Stimulated activated CD8-positive, alpha-beta memory T cell treated with anti-CD3 and anti-CD28 coated beads, Interleukin-4, amount 100 ng/mL, for 1 hour (primary cell): Measurements from ENCODE around the gene TRIM24.
"Not testable (repeated sequence)": the region's sequence is repeated elsewhere in the genome, so short reads cannot be mapped to it uniquely, and the experiment has no call there.

Source experiments
- DNase-seq, 2 donors: peaks; one replicate each; pipeline ENCODE4 v3.0.0-alpha.2; 2020; ENCODE audit warnings: low read depth in 2 of 2, low spot score in 1 of 2

Gene TRIM24

DNA sequence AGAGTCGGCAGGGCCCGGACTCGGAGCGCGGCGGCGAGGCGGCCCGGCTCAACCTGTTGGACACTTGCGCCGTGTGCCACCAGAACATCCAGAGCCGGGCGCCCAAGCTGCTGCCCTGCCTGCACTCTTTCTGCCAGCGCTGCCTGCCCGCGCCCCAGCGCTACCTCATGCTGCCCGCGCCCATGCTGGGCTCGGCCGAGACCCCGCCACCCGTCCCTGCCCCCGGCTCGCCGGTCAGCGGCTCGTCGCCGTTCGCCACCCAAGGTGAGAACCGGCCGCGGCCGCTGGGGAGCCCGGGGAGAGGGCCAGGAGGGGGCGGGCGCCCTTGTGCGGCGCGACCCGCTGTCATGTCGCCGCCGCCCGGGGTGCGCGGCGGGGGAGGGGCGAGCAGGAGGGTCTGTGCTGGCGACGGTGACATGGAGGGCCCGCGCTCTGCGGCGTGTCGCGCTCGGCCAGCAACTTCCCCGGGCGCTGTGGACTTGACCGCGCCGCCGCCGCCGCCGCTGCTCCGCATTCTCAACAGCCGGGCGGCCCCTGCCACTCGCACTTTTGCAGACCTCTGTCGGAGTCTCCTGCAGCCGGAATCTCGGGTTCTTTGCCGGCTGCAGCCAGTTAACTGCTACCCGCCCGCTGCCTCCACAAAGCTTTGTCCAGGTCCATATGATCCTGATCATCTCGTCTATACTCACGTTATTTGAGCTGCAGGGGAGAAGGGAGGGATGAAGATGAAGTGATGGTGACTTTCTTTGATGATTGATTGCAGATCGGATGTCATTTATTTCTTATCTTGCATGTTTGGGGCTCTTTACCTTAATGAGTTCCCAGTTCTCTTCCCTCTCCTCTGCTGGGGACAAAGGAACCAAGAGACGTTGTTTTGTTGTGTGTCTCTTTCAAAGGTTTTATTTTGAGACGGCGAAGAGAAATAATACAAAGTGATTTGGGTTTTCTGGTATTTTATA lies 869 bp downstream of the TRIM24 start:
- peak; percentile 21 to 22 for DNase-seq

DNA sequence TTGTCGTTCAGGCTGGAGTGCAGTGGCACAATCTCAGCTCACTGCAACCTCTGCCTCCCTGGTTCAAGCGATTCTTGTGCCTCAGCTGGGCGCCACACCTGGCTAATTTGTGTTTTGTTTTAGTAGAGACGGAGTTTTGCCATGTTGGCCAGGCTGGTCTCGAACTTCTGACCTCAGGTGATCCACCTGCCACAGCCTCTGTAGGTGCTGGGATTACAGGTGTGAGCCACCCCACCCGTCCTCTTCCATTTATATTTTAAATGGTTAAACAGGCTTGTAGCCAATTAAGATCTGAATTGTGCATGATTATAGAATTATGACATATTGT lies 3.2 kb downstream of the TRIM24 start:
- DNase-seq, result not testable (repeated sequence)

DNA sequence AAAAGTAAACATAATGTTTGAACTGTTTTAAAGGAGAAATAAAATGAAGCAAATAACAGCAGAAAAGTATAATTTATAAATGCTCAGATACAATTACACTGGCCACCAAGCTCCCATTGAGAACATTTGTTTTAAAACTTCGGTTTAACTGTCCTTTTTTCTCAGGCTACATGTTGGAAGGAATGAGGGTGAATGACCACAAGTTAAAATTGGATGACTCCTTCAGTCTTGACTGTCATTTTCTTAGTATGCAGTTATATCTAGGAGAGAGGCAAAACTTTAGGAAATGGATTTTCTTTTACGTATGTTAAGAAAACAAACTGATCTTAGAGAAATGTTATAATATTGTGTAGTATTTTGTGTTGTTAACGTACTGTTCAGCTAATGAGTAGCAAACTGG lies 5.0 kb downstream of the TRIM24 start:
- no peak for DNase-seq

DNA sequence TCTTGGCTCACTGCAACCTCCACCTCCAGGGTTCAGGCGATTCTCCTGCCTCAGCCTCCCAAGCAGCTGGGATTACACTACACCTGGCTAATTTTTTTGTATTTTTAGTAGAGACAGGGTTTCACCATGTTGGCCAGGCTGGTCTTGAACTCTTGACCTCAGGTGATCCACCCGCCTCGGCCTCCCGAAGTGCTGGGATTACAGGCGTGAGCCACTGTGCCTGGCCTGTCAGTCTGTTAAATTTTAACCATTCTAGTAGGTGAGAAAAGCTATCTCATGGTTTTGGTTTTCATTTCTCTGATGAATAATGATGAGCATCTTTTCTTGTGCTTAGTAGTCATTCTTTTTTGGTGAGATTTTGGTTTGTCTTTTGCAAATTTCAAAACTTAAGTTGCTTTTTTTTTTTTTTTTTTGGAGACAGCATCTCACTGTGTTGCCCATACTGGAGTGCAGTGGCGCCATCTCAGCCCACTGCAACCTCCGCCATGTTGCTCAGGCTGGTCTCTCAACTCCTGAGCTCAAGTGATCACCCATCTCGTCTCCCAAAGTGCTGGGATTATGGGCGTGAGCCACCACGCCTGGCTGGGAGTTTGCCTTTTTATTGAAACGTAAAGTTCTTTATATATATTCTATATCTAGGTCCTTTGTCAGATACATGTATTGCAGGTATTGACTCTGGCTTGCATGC lies 6.2 kb downstream of the TRIM24 start:
- not testable (repeated sequence) for DNase-seq

DNA sequence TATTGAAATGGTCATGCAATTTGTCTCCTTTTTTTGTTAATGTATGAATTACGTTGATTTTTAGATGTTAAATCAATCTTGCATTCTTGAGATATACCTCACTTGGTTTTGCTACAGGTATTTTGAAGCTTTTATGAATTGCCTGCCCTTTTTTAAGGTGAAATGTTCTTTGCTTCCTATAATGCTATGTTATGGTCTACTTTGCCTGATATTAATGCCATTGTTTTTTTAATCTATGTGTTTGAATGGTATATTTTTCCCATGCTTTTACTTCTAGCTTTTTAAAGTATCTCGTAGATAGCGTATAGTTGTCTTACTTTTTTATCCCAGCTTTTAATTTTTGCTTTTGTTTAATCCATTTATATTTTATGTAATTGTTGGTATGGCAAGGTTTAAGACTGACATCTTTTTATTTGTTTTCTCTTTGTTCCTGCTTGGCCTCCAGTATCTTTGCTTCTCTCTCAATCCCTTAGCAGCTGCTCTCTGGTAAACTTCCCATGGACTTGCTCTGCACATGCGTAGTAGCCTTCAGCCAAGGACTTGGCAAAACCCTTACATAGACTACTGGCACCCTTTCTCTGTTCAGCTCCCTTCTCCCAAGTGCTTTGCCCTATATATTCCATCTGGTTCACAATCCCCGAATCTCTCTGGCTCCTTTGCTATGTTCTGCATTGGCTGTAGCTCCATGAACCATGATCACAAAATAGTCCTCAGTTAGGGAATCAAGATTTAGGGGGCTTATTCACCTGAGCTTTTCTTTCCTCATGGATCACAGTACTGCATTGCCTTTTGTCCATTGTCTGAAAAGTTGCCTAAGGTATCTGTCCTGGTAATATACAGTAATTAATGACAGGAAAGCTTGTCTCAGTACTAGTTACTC lies 8.4 kb downstream of the TRIM24 start:
- no peak for DNase-seq

DNA sequence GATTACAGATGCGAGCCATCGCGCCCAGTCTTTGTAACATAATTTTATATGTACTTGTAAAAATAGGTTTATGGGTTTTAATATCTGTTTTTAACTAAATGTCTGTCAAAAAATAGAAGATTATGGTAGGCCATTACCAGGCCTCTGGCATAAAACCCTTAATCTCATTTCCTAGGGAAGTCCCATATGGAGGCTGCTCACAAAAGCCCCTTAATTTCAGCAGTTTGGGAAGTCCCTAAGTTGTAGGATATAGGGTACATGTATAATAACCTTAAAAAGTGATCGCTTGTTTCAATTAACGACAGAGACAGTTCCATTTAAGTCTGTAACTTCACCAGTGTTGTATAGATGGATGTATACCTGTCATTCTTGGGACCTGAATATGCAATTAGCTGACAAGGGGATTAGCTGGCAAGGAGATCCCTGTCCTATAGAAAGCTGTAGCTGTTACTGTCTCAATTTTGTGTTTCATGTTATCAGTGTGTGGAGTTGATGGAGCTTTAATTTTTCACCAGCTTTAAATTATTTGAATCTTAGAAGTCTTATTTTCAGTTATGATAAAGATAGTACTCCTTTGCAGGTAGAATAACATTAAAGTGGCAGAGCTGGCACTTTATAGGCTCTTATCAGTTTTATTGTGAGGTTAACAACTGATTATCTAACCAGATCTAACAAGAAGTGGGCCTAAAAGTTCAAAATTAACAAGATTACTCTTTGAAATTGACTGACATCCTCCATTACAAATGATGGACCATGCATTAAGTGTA lies 10.5 kb downstream of the TRIM24 start:
- no peak for DNase-seq

DNA sequence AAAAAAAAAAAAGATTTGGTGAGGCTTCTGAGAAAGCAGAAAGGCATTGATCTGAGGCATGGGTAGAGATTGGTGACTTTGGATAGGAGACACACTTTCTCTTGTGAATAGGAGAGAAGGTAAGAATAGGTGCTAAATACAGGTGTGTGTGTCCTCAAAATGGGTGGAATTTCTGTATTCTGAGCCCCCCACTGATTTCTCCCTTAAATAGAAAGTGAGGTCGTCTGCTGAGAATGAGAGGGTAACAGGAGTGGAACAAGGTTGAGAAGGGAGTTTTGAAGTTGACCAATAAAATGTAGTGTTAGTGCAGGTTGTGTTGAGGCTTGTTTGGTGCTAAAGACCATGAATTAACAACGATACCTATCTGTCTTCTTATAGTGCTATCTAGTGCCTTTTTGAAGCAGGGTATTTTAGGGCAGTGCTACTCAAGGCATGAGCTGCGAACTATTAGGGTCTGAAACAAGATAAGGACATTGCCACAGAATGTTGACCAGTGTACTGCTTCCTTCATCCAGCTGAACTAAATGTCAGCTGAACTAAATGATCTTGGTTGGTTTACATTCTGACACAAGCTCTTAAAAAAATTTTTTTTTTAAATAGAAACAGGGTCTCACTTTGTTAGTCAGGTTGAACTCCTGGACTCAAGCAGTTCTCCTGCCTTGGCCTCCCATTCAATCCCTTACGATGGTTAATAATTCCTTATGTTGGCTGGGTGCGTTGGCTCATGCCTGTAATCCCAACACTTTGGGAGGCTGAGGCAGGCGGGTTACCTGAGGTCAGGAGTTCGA lies 12.4 kb downstream of the TRIM24 start:
- DNase-seq, result no peak

DNA sequence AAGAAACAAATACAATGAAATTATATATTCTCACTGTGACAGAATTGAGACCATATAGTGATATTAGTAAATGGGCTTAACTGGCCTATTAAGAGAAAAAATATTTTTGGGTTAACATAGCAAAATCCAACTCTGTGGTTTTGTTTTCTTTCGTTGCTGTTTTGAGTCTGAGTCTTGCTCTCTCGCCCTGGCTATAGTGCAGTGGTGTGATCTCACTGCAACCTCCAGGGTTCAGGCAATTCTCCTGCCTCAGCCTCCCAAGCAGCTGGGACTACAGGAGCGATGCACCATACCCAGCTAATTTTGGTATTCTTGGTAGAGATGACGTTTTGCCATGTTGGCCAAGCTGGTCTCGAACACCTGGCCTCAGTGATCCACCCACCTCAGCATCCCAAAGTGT lies 15.3 kb downstream of the TRIM24 start:
- DNase-seq, result no peak

DNA sequence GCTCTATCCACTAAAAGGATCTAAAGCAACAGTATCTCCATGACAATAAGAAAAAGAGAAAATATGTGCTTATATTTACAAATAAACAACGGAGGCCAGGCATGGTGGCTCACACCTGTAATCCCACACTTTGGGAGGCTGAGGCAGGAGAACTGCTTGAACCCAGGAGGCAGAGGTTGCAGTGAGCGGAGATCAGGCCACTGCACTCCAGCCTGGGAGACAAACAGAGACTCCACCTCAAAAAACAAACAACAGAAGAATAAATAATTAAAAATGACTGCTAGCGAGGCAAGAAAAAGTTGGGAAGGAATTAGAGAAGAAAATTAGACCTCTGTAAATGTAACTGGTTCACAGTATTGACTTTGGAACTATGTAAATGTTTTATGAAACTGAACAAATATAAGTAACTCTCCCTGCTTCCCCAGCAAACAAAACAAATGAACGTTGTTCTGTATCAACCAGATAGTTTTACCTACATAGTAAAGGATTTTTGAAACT lies 17.1 kb downstream of the TRIM24 start:
- no peak for DNase-seq

DNA sequence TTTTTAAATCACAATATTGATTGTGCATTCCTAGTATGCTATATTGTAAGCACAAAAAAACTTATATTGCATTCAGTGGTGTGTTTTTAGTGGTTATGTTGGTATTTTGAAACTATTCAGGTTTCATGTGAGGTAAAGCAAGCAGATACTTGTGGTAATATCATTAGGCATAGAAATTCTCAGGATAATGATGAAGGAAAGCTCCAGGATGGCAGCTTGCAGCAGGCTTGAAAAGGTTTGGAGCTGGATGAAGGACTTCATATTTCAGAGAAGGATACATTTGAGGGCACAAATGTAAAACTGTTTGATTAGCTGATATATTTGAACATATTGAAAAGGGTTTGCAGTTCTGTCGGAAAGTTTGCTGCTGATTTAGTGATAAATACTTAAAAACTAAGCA lies 17.5 kb downstream of the TRIM24 start:
- no peak for DNase-seq

DNA sequence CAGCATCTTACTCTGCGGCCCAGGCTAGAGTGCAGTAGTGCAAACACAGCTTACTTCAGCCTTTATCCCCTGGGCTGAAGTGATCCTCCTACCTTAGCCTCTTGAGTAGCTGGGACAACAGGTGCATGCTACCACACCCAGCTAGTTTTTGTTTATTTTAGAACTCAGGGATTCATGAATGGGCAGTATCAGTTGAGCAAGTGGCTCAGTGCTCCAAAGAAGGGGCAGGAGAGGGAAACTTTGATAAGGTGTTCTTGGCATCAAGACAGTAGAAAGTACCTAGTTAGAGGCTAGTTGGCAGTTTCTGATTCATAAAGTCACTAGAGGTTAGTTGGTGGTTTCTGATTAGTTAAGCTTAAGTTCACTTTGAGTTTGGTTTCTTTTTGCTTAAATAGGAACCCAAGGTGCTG lies 18.4 kb downstream of the TRIM24 start:
- DNase-seq, result no peak

DNA sequence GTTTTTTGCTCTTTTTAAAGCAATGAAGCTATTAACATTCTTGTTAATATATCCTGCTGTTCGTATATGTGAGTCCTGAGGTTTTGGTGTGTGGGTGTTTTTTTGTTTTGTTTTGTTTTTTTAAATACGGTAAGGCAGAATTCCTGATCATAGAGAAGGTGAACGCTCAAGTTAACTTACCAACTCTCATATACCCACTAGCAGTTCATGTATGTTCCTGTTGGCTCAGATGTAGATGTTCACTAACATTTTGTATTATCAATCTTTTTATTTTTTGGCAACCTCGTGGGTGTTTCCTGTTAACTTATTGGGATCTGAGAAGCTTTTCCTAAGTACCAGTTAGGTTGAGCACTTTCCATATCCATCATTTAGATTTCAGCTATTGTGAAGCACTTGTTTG lies 20.5 kb downstream of the TRIM24 start:
- no peak for DNase-seq

DNA sequence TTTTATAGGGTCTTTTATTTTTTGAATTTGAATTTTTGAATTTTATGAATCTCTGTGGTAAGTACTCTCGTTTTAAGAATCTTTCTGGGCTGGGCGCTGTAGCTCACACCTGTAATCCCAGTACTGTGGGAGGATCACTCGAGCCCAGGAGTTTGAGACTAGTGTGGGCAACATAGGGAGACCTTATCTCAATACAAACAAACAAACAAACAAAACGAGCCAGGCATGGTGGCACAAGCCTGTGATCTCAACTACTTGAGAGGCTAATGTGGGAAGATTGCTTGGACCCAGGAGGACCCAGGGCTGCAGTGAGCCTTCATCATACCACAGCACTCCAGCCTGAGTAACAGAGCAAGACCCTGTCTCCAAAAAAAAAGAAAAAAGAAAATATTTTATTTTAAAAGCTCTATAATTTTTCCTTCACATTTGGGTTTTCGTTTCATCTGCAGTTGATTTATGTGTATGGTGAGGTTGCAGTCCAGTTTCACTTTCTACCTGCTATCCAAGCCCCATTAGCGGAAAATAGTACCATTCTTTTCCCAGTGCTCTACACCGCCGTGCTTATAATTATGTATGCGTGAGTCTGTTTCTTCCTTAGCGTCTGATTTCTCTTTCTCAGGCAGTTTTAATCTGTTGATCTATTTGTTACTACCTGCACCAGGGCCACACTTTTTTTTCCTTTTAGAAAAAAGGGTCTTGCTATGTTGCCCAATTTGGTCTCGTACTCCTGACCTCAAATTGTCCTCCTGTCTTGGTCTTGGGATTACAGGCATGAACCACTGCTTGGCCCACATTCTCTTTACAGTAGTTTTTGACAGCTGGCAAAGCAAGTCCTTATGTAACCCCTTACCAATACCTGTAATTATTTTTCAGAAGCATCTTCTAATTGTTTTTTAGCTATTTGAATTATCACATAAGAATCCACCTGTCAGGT lies 21.7 kb downstream of the TRIM24 start:
- no peak for DNase-seq

DNA sequence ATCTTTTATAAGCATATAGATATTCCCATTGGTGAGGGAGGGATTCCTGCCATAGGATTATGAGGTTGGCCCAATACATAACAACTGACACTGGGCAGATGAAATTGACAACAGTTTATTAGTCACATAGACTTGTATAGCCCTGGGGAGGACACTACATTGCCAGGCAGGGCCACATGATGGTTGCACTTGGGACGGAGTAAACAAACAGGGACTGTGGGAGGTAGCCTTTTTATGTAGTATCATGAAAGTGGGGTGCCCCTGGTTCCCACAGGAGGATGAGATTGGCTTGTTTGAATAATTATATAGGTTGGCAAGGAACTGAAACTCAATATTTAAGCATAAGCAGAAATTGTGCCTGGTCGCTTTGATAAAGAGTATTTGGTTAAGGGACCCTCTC lies 23.5 kb downstream of the TRIM24 start:
- no peak for DNase-seq

DNA sequence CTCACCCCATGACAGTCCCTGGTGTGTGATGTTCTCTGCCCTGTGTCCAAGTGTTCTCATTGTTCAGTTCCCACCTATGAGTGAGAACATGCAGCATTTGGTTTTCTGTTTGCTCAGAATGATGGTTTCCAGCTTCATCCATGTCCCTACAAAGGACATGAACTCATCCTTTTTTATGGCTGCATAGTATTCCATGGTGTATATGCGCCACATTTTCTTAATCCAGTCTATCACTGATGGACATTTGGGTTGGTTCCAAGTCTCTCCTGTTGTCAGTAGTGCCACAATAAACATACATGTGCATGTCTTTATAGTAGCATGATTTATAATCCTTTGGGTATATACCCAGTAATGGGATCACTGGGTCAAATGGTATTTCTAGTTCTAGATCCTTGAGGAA lies 25.4 kb downstream of the TRIM24 start:
- DNase-seq, result not testable (repeated sequence)

DNA sequence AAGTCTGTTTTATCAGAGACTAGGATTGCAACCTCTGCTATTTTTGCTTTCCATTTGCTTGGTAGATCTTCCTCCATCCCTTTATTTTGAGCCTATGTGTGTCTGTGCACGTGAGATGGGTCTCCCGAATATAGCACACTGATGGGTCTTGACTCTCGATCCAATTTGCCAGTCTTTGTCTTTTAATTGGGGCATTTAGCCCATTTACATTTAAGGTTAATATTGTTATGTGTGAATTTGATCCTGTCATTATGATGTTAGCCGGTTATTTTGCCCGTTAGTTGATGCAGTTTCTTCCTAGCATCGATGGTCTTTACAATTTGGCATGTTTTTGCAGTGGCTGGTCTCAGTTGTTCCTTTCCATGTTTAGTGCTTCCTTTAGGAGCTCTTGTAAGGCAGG lies 29.1 kb downstream of the TRIM24 start:
- DNase-seq, result not testable (repeated sequence)

DNA sequence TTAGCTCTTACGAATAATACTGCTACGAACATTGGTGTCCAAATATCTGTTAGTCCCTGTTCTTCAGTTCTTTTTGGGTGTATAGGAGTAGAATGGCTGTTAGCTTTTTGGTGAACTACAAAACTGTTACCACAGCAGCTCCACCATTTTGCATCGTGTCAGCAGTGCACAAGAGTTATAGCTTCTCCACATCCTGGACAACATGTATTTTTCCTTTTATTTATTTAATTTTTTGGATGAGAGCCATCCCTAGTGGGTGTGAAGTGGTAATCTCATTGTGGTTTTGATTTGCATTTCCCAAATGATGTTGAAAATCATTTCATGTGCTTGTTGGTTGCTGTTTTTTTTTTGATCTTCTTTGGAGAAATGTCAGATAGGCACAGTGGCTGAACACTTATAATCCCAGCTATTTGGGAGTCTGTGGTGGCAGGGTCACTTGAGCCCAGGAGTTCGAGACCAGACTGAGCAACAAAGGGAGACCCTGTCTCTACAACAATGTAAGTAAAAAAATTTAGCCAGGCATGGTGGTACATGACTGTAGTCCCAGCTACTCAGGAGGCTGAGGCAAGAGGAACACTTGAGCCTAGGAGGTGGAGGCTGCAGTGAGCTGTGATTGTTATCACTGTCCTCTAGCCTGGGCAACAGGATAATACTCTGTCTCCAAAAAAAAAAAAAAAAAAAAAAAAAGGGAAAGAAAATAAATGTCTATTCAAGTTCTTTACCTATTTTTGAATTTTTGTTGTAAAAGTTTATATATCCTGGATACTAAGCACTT lies 31.7 kb downstream of the TRIM24 start:
- DNase-seq, result no peak

DNA sequence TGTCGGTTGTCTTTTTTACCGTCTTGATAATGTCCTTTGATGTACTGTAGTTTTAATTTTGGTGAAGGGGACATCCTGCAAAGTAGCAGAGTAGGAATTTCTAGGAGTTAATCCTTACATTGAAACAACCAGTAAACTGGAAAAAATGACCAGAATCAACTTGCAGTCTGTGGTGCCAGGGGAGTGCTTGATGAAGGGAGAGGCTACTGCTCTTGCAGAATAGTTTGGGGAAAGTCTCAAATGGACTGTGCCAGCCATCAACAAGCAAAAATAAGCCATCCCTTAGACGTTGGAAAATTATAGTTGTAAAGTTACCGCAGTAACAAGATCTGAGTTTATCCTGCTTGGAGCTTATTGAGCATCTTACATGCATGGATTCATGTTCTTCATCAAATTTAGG lies 32.4 kb downstream of the TRIM24 start:
- DNase-seq, result no peak
